ENCODE results near the gene THEMIS. TPM values are rescaled to one million over a fixed set of nuclear protein-coding genes. Genes with fewer than 3 reads are reported as not detected.

Gene THEMIS
- total and polyA plus RNA-seq, 2 of the 4 experiments (the other 2 are of a cell fraction), result not detected

DNA sequence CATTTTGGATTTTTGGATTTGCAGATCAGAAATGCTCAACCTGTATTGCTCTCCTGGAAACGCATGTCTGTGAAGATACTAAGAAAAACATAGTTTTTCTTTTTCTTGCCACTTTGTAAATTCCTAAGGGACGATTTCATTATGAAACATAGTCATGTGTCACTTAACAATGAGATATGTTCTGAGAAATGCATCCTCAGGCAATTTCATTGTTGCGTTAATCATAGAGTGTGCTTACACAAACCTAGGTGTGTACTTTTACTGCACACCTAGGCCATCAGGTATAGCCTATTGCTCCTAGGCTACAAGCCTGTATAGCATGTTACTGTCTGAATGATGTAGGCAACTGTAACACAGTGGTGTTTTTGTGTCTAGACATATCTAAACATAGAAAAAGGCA is 13.4 kb upstream of the THEMIS start:
- Histone ChIP-seq H3K4me1 (ENCODE audit: control insufficient read depth, insufficient read depth, low read length) (no peaks in the 10 kb centered on the region), H2BK20ac (ENCODE audit: low read depth, low read length) (no peak overlapping the region), H3K27me3 (ENCODE audit: control insufficient read depth, insufficient read depth, low read length) (no peaks in the 10 kb centered on the region; the same call in 1 of the 2 replicates), H3K14ac (replicated peaks; ENCODE audit: low read depth, low read length) (no peak overlapping the region), H3K4ac (ENCODE audit: low read depth, low read length) (no peak overlapping the region), H3K56ac (ENCODE audit: extremely low read depth, insufficient read depth, low read length) (no peak overlapping the region), H4K91ac (ENCODE audit: insufficient read depth, low read depth, low read length) (no peak overlapping the region), H3K9me3 (ENCODE audit: control insufficient read depth, insufficient read depth, low read length) (no peaks in the 10 kb centered on the region; the same call in none of the 2 replicates), H2AFZ (replicated peaks; ENCODE audit: low read length, poor library complexity) (no peak overlapping the region), H4K20me1 (ENCODE audit: insufficient read depth, low read length) (no peaks in the 10 kb centered on the region), H2BK5ac (ENCODE audit: low read depth, low read length, poor library complexity, severe bottlenecking) (no peak overlapping the region), H3K4me3 (ENCODE audit: insufficient read depth, low read depth, low read length) (no peak overlapping the region), H4K5ac (ENCODE audit: low read depth, low read length) (no peak overlapping the region), H2BK15ac (ENCODE audit: low read depth, low read length) (no peak overlapping the region), H3K23ac (ENCODE audit: low read depth, low read length) (no peak overlapping the region), H3K9ac (ENCODE audit: low read depth, low read length) (no peak overlapping the region), H3K18ac (ENCODE audit: low read depth, low read length) (no peak overlapping the region), H3K4me2 (ENCODE audit: low read depth, low read length) (no peak overlapping the region), H2BK120ac (ENCODE audit: low read depth, low read length) (no peak overlapping the region), H4K8ac (ENCODE audit: low read depth in 2 of 2, low read length in 2 of 2) (no peak overlapping the region), H3K79me1 (ENCODE audit: low read depth in 1 of 2, low read length in 2 of 2) (no peaks in the 10 kb centered on the region), H3K27ac (ENCODE audit: insufficient read depth, low read length) (no peak overlapping the region), H3K36me3 (ENCODE audit: control insufficient read depth, insufficient read depth, low read length) (no peaks in the 10 kb centered on the region), H2AK9ac (replicated peaks; ENCODE audit: low read depth, low read length, poor library complexity) (no peak overlapping the region), H2AK5ac (ENCODE audit: low read depth, low read length) (no peak overlapping the region), H3K9me1 (ENCODE audit: insufficient read depth, low read length) (no peaks in the 10 kb centered on the region)
- DNase-seq (no peak), ATAC-seq (ENCODE audit: low read depth) (no peak)
- dilution Hi-C loops (cut with HindIII; ENCODE audit: low sequenced_read_pairs, unreplicated experiment), result no loop called here
- ChIA-PET POLR2A (ENCODE audit: unreplicated experiment) (no interaction called here), CTCF (no interaction called here)
- TF ChIP-seq MAZ (IDR thresholded peaks at IDR 0.05; ENCODE audit: borderline replicate concordance, low read depth, low read length) (no peak), FOS (IDR thresholded peaks at IDR 0.05; ENCODE audit: low read depth, low read length) (no peak)
- BruUV-seq (replicated peaks), result no TSS peak
- no CpG with 5 or more reads among the region's 3 CpGs for WGBS, 2 experiments (ENCODE audit: extremely low coverage in 2 of 2, insufficient read length in 1 of 2)
- intact Hi-C loops (cut with micrococcal nuclease), result no loop called here
- in situ Hi-C loops (cut with MboI; ENCODE audit: low sequenced_read_pairs), result no loop called here

Data from IMR-90 (cell line).